ENCODE measurements around the gene F10. TPM values are rescaled to one million over a fixed set of nuclear protein-coding genes. Genes with fewer than 3 reads are reported as not detected.

Gene F10
- polyA plus RNA-seq, 4 donors, result 17.5 to 33.4 (median 20.6) TPM

- DNase-seq (ENCODE audit: low read depth in 4 of 4, low spot score in 3 of 4), result no peak
These were observed 7.5 kb downstream of the F10 start for GRCh38 chr13:113129921-113130750.

- DNase-seq (ENCODE audit: low read depth in 4 of 4, low spot score in 3 of 4), result no peak
These were observed 12.7 kb downstream of the F10 start for GRCh38 chr13:113135281-113135760.

GRCh38 chr13:113137691-113138298, 15.2 kb downstream of the F10 start:
- DNase-seq (ENCODE audit: low read depth in 4 of 4, low spot score in 3 of 4), result no peak

- DNase-seq (ENCODE audit: low read depth in 4 of 4, low spot score in 3 of 4), result no peak
These were observed 16.4 kb downstream of the F10 start for GRCh38 chr13:113138792-113139551.

GRCh38 chr13:113139577-113139976, 17.0 kb downstream of the F10 start:
- DNase-seq (ENCODE audit: low read depth in 4 of 4, low spot score in 3 of 4), result no peak

- DNase-seq (ENCODE audit: low read depth in 4 of 4, low spot score in 3 of 4), result no peak
These were observed 18.3 kb downstream of the F10 start for GRCh38 chr13:113140677-113141600.

- DNase-seq (ENCODE audit: low read depth in 4 of 4, low spot score in 3 of 4), result no peak
These were observed 19.0 kb downstream of the F10 start for GRCh38 chr13:113141601-113141970.

- DNase-seq (ENCODE audit: low read depth in 4 of 4, low spot score in 3 of 4), result no peak
These were observed 20.3 kb downstream of the F10 start for GRCh38 chr13:113142876-113143275.

GRCh38 chr13:113143466-113144254, 21.1 kb downstream of the F10 start:
- no peak for DNase-seq (ENCODE audit: low read depth in 4 of 4, low spot score in 3 of 4)

GRCh38 chr13:113144255-113144629, 21.6 kb downstream of the F10 start:
- no peak for DNase-seq (ENCODE audit: low read depth in 4 of 4, low spot score in 3 of 4)

- no peak for DNase-seq (ENCODE audit: low read depth in 4 of 4, low spot score in 3 of 4)
These were observed 22.9 kb downstream of the F10 start for GRCh38 chr13:113145496-113145895.

- DNase-seq (ENCODE audit: low read depth in 4 of 4, low spot score in 3 of 4), result no peak
These were observed 23.5 kb downstream of the F10 start for GRCh38 chr13:113145911-113146598.

- no peak for DNase-seq (ENCODE audit: low read depth in 4 of 4, low spot score in 3 of 4)
These were observed 24.2 kb downstream of the F10 start for GRCh38 chr13:113146750-113147149.

- DNase-seq (ENCODE audit: low read depth in 4 of 4, low spot score in 3 of 4), result no peak
These were observed 24.6 kb downstream of the F10 start for GRCh38 chr13:113147206-113147605.

GRCh38 chr13:113148407-113148806, 25.8 kb downstream of the F10 start:
- DNase-seq (ENCODE audit: low read depth in 4 of 4, low spot score in 3 of 4), result no peak

- DNase-seq (ENCODE audit: low read depth in 4 of 4, low spot score in 3 of 4), result no peak
These were observed 26.4 kb downstream of the F10 start for GRCh38 chr13:113148940-113149503.

- no peak for DNase-seq (ENCODE audit: low read depth in 4 of 4, low spot score in 3 of 4)
These were observed 27.3 kb downstream of the F10 start for GRCh38 chr13:113149711-113150549.
